HepG2 (cell line): ENCODE results near the gene PPIA.

Experiments used
- CCDC6 ChIP-seq: sonication (generic); formaldehyde crosslinking; IDR thresholded peaks from 2 replicates; pipeline ENCODE4 v1.8.1; 2022; ENCODE audit warnings: mild to moderate bottlenecking, missing genetic modification reagents, moderate library complexity
- KDM1A ChIP-seq: IDR thresholded peaks from 2 replicates; pipeline ENCODE4 v1.6.1; 2016; ENCODE audit warnings: missing compliant biosample characterization
- NR2F2 ChIP-seq: IDR thresholded peaks from 2 replicates; pipeline ENCODE4 v1.6.1; 2012; ENCODE audit warnings: low read depth, inconsistent platforms, borderline replicate concordance
- SAFB2 ChIP-seq: sonication (generic); formaldehyde crosslinking; IDR thresholded peaks from 2 replicates; pipeline ENCODE4 v1.5.1; 2020; ENCODE audit warnings: missing genetic modification reagents, low read depth, mild to moderate bottlenecking, borderline replicate concordance
- ZMYM4 ChIP-seq: sonication (generic); formaldehyde crosslinking; IDR thresholded peaks from 2 replicates; pipeline ENCODE4 v1.8.1; 2023; ENCODE audit warnings: mild to moderate bottlenecking, missing genetic modification reagents
- ZNF614 ChIP-seq: IDR thresholded peaks from 2 replicates; pipeline ENCODE4 v1.6.1; 2018; ENCODE audit warnings: missing biosample characterization, missing genetic modification reagents, inconsistent platforms, borderline replicate concordance
- TF ChIP-seq, protein P1 (sequence below): sonication (generic); formaldehyde crosslinking; IDR thresholded peaks from 2 replicates; pipeline ENCODE4 v1.5.0; 2020; ENCODE audit warnings: mild to moderate bottlenecking, missing genetic modification reagents, moderate library complexity
- TF ChIP-seq, protein P2 (sequence below): sonication (generic); formaldehyde crosslinking; IDR thresholded peaks from 2 replicates; pipeline ENCODE4 v1.8.0; 2022; ENCODE audit warnings: mild to moderate bottlenecking, missing genetic modification reagents; ENCODE audit not compliant: insufficient replicate concordance

DNA sequence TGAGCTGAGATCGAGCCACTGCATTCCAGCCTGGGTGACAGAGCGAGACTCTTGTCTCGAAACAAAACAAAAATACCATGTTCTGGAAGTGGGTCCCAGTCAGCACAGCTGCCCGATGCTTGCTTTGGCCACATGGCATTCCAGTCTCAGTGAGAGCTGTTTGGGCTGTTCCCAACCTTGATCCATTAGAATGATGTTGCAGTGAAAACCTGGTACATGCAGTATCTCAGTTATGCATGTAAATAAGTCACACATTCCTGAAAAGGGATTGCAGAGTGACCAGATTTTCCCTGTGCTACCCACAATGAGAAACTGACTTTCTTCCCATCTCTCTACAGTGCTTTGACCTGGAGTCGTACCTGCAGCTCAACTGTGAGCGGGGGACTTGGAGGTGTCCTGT, 32.4 kb upstream of the PPIA start:
- no peak for TF ChIP-seq SAFB2 (CRISPR knock-in tag)
- TF ChIP-seq, protein P1, sequence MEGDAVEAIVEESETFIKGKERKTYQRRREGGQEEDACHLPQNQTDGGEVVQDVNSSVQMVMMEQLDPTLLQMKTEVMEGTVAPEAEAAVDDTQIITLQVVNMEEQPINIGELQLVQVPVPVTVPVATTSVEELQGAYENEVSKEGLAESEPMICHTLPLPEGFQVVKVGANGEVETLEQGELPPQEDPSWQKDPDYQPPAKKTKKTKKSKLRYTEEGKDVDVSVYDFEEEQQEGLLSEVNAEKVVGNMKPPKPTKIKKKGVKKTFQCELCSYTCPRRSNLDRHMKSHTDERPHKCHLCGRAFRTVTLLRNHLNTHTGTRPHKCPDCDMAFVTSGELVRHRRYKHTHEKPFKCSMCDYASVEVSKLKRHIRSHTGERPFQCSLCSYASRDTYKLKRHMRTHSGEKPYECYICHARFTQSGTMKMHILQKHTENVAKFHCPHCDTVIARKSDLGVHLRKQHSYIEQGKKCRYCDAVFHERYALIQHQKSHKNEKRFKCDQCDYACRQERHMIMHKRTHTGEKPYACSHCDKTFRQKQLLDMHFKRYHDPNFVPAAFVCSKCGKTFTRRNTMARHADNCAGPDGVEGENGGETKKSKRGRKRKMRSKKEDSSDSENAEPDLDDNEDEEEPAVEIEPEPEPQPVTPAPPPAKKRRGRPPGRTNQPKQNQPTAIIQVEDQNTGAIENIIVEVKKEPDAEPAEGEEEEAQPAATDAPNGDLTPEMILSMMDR (CRISPR knock-in tag): no peak
- TF ChIP-seq NR2F2: no peak
- no peak for TF ChIP-seq KDM1A (CRISPR knock-in tag)
- no peak for TF ChIP-seq CCDC6 (CRISPR knock-in tag)
- TF ChIP-seq, protein P2, sequence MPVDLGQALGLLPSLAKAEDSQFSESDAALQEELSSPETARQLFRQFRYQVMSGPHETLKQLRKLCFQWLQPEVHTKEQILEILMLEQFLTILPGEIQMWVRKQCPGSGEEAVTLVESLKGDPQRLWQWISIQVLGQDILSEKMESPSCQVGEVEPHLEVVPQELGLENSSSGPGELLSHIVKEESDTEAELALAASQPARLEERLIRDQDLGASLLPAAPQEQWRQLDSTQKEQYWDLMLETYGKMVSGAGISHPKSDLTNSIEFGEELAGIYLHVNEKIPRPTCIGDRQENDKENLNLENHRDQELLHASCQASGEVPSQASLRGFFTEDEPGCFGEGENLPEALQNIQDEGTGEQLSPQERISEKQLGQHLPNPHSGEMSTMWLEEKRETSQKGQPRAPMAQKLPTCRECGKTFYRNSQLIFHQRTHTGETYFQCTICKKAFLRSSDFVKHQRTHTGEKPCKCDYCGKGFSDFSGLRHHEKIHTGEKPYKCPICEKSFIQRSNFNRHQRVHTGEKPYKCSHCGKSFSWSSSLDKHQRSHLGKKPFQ (CRISPR knock-in tag): no peak
- TF ChIP-seq ZNF614 (CRISPR knock-in tag): no peak
- TF ChIP-seq ZMYM4 (CRISPR knock-in tag): no peak
